HG03439 (cell line): ENCODE results near the gene LRRC14B.

Experiments
- ATAC-seq: cut with Tn5 transposase; IDR thresholded peaks from one replicate; pipeline ENCODE4 v1.9.1; 2021; ENCODE audit warnings: mild to moderate bottlenecking, moderate library complexity; ENCODE audit not compliant: unreplicated experiment

LRRC14B gene

GRCh38 chr5:173392-174290 is 17.7 kb upstream of the LRRC14B start:
- ATAC-seq, result no peak

GRCh38 chr5:174291-174600 is 17.0 kb upstream of the LRRC14B start:
- no peak for ATAC-seq

GRCh38 chr5:174876-175465 is 16.3 kb upstream of the LRRC14B start:
- no peak for ATAC-seq

GRCh38 chr5:176296-176823 is 14.9 kb upstream of the LRRC14B start:
- no peak for ATAC-seq

GRCh38 chr5:178110-178509 is 13.2 kb upstream of the LRRC14B start:
- no peak for ATAC-seq

GRCh38 chr5:179401-179800 is 11.9 kb upstream of the LRRC14B start:
- no peak for ATAC-seq

GRCh38 chr5:180286-180918 is 10.9 kb upstream of the LRRC14B start:
- no peak for ATAC-seq

GRCh38 chr5:181160-181559 is 10.1 kb upstream of the LRRC14B start:
- no peak for ATAC-seq

- ATAC-seq, result no peak
Observed at GRCh38 chr5:181566-181965, 9.7 kb upstream of the LRRC14B start.

- ATAC-seq, result no peak
Observed at GRCh38 chr5:182126-182525, 9.2 kb upstream of the LRRC14B start.

- no peak for ATAC-seq
Observed at GRCh38 chr5:184471-184870, 6.8 kb upstream of the LRRC14B start.

- no peak for ATAC-seq
Observed at GRCh38 chr5:185095-186070, 5.9 kb upstream of the LRRC14B start.

- ATAC-seq, result no peak
Observed at GRCh38 chr5:186091-187041, 4.9 kb upstream of the LRRC14B start.

GRCh38 chr5:187042-187431 is 4.3 kb upstream of the LRRC14B start:
- no peak for ATAC-seq

- ATAC-seq, result no peak
Observed at GRCh38 chr5:187617-188451, 3.5 kb upstream of the LRRC14B start.

GRCh38 chr5:188488-189481 is 2.5 kb upstream of the LRRC14B start:
- peak; percentile 83 for ATAC-seq

- ATAC-seq, result no peak
Observed at GRCh38 chr5:189486-189885, 1.8 kb upstream of the LRRC14B start.

GRCh38 chr5:189976-190365 is 1.3 kb upstream of the LRRC14B start:
- no peak for ATAC-seq
